Measurements from ENCODE around the gene ATP1A2. TPM values are rescaled to one million over a fixed set of nuclear protein-coding genes. Genes with fewer than 3 reads are reported as not detected.

ATP1A2 gene
- polyA plus RNA-seq, 4 donors: 3.7 to 5.3 (median 4.5) TPM

DNA sequence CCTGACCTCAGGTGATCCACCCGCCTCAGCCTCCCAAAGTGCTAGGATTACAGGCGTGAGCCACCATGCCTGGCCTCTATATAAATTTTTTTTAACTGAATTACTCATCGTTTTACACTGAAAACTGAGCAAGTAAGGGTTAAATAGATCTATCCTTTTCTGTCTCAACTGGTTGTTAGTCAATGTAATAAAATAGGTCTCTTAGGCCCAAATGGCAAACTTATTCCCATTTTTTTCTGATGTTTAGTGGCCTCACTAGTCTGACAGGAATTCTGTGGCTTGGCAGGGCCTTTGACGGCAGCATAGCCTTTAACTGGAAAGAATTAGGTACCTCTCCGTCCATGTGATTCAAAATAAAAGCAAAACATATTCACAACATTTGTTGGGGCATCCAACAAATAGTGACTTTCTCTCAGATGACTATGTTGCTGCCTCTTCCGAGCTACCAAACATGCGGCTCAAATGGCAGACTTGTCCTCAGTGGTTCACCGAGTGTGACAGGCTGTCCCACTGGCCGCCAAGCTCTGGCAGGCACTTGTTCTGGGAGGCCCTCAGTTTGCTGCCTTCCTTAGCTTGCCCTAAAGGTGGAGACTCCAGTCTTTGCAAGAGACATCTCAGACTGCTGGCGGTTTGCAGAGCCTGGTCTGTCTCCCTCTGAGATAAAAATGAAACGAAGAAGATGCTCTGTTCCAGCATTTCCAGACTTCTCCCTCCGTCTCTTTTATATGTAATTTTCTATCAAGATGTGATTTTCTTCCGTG, 53.2 kb downstream of the ATP1A2 start:
- no peak for DNase-seq (ENCODE audit: low read depth in 4 of 4, low spot score in 3 of 4)

DNA sequence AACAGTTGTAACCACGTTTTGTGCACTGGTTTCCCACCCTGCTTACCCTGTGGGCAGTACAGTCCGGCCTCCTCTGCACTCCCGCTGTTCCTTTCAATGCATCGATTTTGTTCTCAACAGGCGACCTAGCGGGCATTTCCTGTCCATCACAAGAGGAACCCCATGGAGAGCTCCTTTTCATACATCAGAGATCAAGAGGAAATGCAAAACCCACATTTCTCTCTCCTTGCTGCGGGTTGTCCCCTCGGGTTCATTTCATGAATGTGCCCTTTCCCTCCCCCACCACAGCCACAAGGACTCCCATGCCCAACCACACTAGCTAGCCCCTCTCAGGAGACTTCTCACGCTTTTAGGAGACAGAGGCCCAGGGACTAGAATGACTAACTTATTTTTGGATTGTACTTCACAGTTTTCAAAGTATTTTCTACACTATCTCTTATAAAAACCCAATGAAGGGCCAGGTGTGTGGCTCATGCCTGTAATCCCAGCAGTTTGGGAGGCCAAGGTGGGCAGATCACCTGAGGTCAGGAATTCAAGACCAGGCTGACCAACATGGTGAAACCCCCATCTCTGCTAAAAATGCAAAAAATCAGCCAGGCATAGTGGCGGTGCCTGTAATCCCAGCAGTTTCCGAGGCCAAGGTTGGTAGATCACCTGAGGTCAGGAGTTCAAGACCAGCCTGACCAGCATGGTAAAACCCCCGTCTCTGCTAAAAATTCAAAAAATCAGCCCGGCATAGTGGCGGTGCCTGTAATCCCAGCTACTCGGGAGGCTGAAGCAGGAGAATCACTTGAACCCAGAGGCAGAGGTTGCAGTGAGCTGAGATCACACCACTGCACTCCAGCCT, 54.2 kb downstream of the ATP1A2 start:
- DNase-seq (ENCODE audit: low read depth in 4 of 4, low spot score in 3 of 4): no peak

DNA sequence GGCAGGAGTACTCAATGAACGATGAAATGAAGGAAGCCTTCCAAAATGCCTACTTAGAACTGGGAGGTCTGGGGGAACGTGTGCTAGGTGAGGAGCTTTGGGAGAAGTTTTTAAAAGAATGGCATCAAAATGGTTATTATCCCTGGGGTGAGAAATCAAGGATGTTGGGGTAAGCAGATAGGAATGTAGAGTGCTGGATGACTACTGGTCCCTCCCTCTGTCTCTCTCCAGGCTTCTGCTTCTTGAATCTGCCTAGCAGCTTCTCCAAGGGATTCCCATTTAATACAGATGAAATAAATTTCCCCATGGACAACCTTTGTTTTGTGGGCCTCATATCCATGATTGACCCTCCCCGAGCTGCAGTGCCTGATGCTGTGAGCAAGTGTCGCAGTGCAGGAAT, 55.8 kb downstream of the ATP1A2 start:
- no peak for DNase-seq (ENCODE audit: low read depth in 4 of 4, low spot score in 3 of 4)

DNA sequence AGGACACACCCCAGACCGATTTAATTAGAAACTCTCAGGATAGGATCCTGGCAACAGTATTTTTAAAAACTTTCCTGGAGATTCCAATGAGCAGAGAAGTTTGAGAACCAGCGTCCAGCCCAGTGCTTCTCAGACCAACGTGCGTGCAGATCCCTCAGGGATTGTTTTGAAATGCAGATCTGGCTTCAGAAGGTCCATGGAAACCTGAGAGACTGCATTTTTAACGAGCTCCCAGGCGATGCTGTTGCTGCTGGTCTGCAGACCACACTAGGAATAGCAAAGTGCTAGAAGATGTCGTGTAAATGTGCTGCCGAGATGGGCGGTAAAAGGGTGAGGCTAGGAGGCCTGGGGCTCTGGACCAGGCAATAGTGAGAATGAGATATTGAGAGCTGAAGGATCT, 56.4 kb downstream of the ATP1A2 start:
- no peak for DNase-seq (ENCODE audit: low read depth in 4 of 4, low spot score in 3 of 4)

DNA sequence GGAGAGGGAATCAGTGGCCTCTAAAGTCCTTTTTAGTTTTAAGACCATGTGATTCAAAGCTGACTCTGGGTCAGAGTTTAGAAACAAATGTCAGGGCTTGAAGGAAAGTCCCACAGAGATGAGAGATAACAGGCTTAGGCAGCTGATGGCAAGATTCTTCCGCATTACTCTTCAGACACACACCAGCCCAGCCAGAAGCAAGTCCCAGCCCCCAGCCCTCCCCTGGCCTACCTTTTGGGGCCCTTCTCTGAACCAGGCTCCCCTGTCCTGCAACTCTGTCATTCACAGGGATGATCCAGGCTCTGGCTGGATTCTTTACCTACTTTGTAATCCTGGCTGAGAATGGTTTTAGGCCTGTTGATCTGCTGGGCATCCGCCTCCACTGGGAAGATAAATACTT, 61.7 kb downstream of the ATP1A2 start:
- DNase-seq (ENCODE audit: low read depth in 4 of 4, low spot score in 3 of 4): no peak

DNA sequence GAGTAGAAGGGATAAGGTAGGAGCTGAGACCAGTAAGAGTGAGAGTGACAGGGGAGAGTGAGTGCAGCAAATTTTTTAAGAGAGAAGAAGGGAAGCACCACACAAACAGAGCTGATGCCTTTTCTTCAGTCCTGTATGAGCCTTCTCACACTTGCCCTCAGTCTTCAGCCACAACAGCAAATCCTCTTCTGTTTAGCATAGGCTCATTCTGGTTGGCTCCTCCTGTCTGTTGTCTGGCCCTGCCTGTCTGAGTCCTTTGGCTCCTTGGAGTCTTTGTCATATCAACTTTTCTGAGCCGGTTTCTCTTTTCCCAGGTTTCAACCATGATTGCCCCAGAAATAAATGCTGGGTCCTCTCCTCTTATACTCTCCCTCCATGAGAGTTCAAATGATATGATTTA, 62.1 kb downstream of the ATP1A2 start:
- DNase-seq (ENCODE audit: low read depth in 4 of 4, low spot score in 3 of 4): no peak

DNA sequence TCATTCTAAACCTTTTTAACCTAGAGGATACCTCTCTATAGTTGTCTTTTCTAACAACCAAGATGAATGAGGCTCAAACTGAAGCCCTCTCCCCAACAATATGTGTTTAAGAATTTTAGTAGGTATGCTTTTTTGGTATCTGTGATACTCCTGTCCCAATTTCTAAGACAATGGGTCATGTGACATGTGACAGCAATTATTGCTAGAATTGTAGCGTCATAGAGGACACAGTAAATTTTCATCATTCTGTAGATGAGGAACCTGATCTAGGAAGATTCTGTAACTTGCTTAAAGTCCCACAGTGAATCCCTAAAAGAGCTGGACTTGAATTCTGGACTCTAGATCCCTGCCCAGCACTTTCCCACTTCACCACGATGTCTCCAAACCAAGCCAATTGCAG, 63.2 kb downstream of the ATP1A2 start:
- DNase-seq (ENCODE audit: low read depth in 4 of 4, low spot score in 3 of 4): no peak

DNA sequence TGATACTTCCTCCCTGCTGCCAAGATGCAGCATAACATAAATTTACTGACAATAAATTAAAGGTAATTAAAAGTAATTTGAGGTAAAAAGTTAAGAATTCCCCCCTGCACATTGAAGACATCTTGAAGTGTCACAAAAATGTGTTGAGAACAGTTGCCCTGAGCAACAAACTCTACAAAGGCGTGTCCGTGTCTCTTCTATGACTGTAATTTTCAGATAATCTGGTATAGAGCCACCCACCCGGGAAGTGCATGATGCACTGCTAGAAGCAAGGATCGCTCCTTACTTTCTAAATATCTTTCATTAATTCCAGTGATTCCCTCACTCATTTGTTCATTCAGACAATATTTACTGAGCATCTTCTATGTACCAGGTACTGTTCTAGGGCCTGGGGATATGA, 63.8 kb downstream of the ATP1A2 start:
- no peak for DNase-seq (ENCODE audit: low read depth in 4 of 4, low spot score in 3 of 4)

DNA sequence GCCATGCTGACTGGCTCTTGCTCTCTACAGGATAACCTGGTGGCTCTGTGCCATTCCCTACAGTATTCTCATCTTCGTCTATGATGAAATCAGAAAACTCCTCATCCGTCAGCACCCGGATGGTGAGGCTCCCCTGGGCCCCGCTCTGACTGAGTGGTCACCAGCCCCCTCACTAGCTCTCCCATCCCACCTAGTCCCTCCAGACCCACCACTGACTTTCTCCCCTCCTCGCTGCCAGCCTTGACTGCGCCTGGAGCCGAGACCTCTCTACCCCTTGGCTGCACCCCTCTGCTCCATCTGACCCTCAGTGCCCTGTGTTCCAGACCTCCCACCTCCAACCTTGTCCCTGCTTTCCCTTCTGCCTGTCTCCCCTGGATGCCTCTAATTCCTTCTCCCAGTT, 70.7 kb downstream of the ATP1A2 start:
- no peak for DNase-seq (ENCODE audit: low read depth in 4 of 4, low spot score in 3 of 4)

DNA sequence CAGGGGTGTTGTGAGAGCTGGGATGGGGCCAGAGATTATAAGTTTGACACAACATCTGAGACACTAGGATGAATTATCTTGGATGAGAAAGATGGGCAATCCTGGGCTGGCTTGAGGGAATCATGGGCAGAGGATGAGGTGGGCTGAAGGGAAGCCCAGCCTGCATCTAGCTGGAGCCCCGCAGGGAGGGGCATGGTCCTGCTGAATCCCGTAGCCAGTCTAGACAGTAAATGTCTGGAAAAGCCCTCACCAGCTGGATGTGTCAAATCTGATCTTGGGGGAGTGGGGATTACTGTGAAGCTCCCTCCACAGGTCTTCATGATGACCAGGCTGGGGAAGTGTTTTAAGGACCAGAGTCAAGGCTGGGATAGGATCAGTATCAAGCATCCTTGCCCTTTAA, 71.2 kb downstream of the ATP1A2 start:
- DNase-seq (ENCODE audit: low read depth in 4 of 4, low spot score in 3 of 4): no peak

DNA sequence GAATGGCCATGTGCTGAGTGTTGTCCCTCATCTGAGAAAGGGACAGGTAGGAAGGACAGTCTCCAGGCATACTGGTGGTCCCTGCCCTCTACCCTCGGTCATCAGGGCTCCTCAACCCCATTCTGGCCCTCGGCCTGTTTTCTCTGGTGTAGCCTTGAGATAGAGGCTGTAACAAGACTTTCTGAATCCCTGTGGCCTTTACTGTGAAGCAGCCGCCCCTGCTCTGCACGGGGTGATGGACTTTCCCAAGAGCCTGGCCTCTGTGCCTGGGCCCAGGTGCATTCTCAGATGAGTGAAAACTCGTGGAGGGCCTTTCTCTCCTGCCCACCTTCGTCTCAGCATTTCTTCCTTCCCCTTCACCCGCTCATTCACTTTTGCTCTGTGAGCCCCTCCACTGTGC, 71.8 kb downstream of the ATP1A2 start:
- DNase-seq (ENCODE audit: low read depth in 4 of 4, low spot score in 3 of 4): no peak

DNA sequence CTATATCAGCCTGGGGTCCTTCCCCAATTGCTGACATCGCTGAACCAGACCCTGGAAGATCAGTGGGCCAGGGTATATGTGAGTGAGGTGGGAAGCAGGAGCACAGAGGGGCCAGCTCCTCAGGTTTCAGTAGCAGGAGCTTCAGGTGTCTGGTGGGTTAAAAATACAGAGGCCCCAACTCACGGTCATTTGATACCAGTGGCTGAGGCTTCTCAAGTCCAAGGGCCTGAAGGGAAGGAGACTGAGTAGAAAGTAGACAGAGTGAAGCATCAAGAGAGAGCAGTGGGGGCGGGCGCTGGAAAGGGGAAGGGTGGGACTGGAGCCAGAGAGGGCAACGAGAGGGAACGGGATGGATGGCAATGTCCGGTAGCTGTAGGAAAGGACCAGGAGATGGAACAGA, 72.8 kb downstream of the ATP1A2 start:
- DNase-seq (ENCODE audit: low read depth in 4 of 4, low spot score in 3 of 4): no peak

DNA sequence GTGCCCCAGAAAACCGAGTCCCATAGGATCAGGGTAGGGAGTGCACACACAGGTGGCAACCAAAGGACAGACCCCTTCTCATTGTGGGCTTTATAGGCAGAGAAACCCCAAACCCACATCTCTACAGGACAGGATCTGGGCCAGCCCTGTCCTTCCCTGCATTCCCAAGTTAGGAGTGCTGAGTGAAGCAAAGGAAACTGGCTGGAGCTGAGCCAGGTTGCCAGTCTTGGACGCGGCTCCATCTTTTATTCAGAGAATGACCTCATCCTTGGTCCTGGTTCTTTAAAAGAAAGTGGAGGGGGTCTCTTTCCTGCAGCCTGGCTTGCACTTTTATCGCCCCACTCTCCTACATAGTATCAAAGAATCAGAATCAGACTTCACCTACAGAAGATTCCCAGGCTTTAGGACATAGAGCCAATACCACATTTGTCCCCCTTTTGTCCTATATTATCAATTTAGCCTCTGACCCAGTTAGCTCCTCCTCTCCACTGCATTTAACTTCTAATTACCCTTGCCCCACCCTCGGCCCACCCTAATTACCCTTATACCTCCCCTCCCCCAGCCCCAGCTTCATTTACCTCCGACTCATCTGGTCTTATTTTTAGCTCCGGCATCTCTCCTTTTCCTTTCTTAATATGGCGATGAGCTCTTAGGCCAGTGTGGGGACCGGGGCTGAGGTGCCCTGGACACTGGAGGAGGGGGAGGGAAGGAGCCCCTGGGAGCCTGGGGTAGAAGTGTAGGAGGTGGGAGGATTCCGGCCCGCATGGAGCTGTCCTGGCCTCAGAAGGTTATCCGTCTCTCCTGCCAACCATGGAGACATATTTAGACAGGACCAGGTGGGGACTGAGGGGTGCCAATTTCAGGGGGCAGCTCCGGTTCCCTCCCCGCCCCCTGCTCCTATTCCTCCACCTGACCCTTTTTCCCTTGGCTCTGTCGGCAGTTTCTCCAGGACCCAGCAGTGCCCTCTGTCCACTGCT, 74.4 kb downstream of the ATP1A2 start, which contains the start of gene CASQ1:
Gene CASQ1, plus strand, starts transcription at position 927 of the 977 bp plus-strand sequence. CDS start 177 bp downstream, outside the sequence.
- no peak for DNase-seq (ENCODE audit: low read depth in 4 of 4, low spot score in 3 of 4)

DNA sequence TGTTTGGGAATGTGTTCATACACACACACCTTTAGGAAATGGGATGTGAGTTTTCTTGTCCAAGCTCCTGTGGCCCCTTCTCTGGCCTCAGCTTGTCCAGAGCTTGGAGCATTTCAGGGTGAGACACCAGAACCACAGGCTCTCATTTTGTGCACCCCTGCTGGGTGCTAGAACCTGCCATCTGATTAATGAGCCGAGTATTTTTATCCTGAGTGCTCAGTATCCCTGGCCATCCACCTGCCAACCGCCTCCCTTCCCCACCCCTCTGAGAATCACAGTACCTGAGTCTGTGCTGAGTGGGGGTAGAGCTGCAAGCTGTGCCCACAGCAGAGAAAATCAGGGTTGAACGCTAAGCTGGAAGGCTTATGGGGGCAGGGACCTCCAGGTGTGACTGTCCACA, 76.2 kb downstream of the ATP1A2 start:
- DNase-seq (ENCODE audit: low read depth in 4 of 4, low spot score in 3 of 4): no peak

DNA sequence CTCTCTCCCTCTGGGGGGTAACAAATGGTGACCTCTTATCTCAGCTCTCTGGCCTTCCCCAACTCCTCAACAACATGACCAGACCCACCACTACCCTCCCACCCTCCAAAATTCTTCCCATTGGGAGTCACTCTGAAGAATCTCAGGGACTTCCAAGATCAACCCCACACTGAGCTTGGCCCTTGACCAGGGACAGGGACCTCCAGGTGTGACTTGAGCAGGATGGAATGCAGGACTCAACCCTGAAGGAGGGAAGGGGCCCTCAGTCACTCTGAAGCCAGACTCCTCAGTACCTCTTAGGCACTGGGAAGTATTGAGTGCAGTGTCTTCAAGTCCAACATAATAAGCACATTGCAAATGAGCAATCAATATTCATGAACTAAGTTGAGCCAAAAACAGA, 76.7 kb downstream of the ATP1A2 start:
- DNase-seq (ENCODE audit: low read depth in 4 of 4, low spot score in 3 of 4): no peak

Other genes with a start within 250 kb of the ATP1A2 start
- gene CFAP45, start 215.6 kb upstream of the ATP1A2 start, polyA plus RNA-seq (ENCODE audit: insufficient read length in 4 of 4): 1 to 10 TPM; 2.6 to 3.5 (median 3.3) TPM
- gene TAGLN2, start 190.3 kb upstream of the ATP1A2 start, polyA plus RNA-seq (ENCODE audit: insufficient read length in 4 of 4): 100 to 1,000 TPM; 123 to 160 (median 142) TPM
- gene IGSF9, start 170.1 kb upstream of the ATP1A2 start, polyA plus RNA-seq (ENCODE audit: insufficient read length in 4 of 4): 10 to 100 TPM; 13.4 to 18.7 (median 15.5) TPM
- not detected for gene SLAMF9, start 161.5 kb upstream of the ATP1A2 start, polyA plus RNA-seq (ENCODE audit: insufficient read length in 4 of 4)
- gene PIGM, start 83.8 kb upstream of the ATP1A2 start, polyA plus RNA-seq (ENCODE audit: insufficient read length in 4 of 4): 10 to 100 TPM; 11.4 to 14.6 (median 14.0) TPM
- gene KCNJ10, start 45.6 kb upstream of the ATP1A2 start, polyA plus RNA-seq (ENCODE audit: insufficient read length in 4 of 4): 10 to 100 TPM; 24.5 to 33.1 (median 30.7) TPM
- gene KCNJ9, start 34.2 kb upstream of the ATP1A2 start, polyA plus RNA-seq (ENCODE audit: insufficient read length in 4 of 4): under 1 TPM in 3 of 4 donors, not detected in 1; 0.04 to 0.13 (median 0.10) TPM
- gene IGSF8, start 17.1 kb upstream of the ATP1A2 start, polyA plus RNA-seq (ENCODE audit: insufficient read length in 4 of 4): 10 to 100 TPM; 30.0 to 42.3 (median 31.4) TPM
- 1 to 10 TPM in 1 of 4 donors, under 1 TPM in 2, not detected in 1; 0.06 to 1.2 (median 0.71) TPM for gene ATP1A4, start 35.8 kb downstream of the ATP1A2 start, polyA plus RNA-seq (ENCODE audit: insufficient read length in 4 of 4)
- gene CASQ1, start 74.8 kb downstream of the ATP1A2 start, polyA plus RNA-seq (ENCODE audit: insufficient read length in 4 of 4): under 1 TPM in 3 of 4 donors, not detected in 1; 0.21 to 0.53 (median 0.47) TPM
- 100 to 1,000 TPM; 104 to 131 (median 129) TPM for gene PEA15, start 89.6 kb downstream of the ATP1A2 start, polyA plus RNA-seq (ENCODE audit: insufficient read length in 4 of 4)
- gene DCAF8, start 146.8 kb downstream of the ATP1A2 start, polyA plus RNA-seq (ENCODE audit: insufficient read length in 4 of 4): 100 to 1,000 TPM; 198 to 238 (median 203) TPM
- 10 to 100 TPM; 81.9 to 87.2 (median 82.8) TPM for gene PEX19, start 169.4 kb downstream of the ATP1A2 start, polyA plus RNA-seq (ENCODE audit: insufficient read length in 4 of 4)
- gene COPA, start 227.5 kb downstream of the ATP1A2 start, polyA plus RNA-seq (ENCODE audit: insufficient read length in 4 of 4): 100 to 1,000 TPM; 145 to 157 (median 153) TPM
- gene NCSTN, start 227.6 kb downstream of the ATP1A2 start, polyA plus RNA-seq (ENCODE audit: insufficient read length in 4 of 4): 100 to 1,000 TPM; 155 to 170 (median 163) TPM